Karpas-422 (cell line): ENCODE results near the gene NKAIN2. TPM values are rescaled to one million over a fixed set of nuclear protein-coding genes. Genes with fewer than 3 reads are reported as not detected.
"Not testable (repeated sequence)": the region's sequence is repeated elsewhere in the genome, so short reads cannot be mapped to it uniquely, and the experiment has no call there.

ENCODE experiments used
- DNase-seq: peaks from one replicate; pipeline ENCODE4 v3.0.0-alpha.2; 2015
- H2AFZ ChIP-seq: fragments of 200-600 bp; sonication (generic); 2 replicates; pipeline ENCODE4 v1.6.1; 2014; ENCODE audit warnings: antibody characterized with exemption, low read length, mixed read lengths
- H3K27ac ChIP-seq: fragments of 200-600 bp; sonication (generic); 2 replicates; pipeline ENCODE4 v1.5.1; 2014; ENCODE audit warnings: mild to moderate bottlenecking, low read length, moderate library complexity
- H3K27me3 ChIP-seq: fragments of 200-600 bp; sonication (generic); 2 replicates; pipeline ENCODE4 v1.6.1; 2014; ENCODE audit warnings: low read length, mixed read lengths
- H3K36me3 ChIP-seq: fragments of 200-600 bp; sonication (generic); 2 replicates; pipeline ENCODE4 v1.6.1; 2014; ENCODE audit warnings: low read length, mixed read lengths; ENCODE audit not compliant: insufficient read depth
- H3K4me1 ChIP-seq: fragments of 200-600 bp; sonication (generic); 2 replicates; pipeline ENCODE4 v1.6.1; 2014; ENCODE audit warnings: mild to moderate bottlenecking, low read length, mixed read lengths
- H3K4me2 ChIP-seq: fragments of 200-600 bp; sonication (generic); 2 replicates; pipeline ENCODE4 v1.6.1; 2014; ENCODE audit warnings: low read length, low read depth, mild to moderate bottlenecking; ENCODE audit not compliant: poor library complexity, severe bottlenecking
- H3K4me3 ChIP-seq: fragments of 200-600 bp; sonication (generic); 2 replicates; pipeline ENCODE4 v1.5.1; 2014; ENCODE audit warnings: mild to moderate bottlenecking, antibody characterized with exemption, low read length, mixed read lengths
- H3K79me2 ChIP-seq: fragments of 200-600 bp; sonication (generic); 2 replicates; pipeline ENCODE4 v1.6.1; 2014; ENCODE audit warnings: mild to moderate bottlenecking, low read length, mixed read lengths
- H3K9ac ChIP-seq: fragments of 200-600 bp; sonication (generic); 2 replicates; pipeline ENCODE4 v1.6.0; 2014; ENCODE audit warnings: low read length
- H3K9me2 ChIP-seq: fragments of 200-600 bp; sonication (generic), shearing (Covaris generic); replicated peaks from 2 replicates; pipeline ENCODE4 v1.6.0; 2014; ENCODE audit warnings: mild to moderate bottlenecking, low read length, moderate library complexity; ENCODE audit not compliant: insufficient read depth
- H3K9me3 ChIP-seq: fragments of 300-700, 200-600 bp; sonication (generic); 2 replicates; pipeline ENCODE4 v1.6.1; 2014; ENCODE audit warnings: low read length, mixed read lengths
- H4K20me1 ChIP-seq: fragments of 200-600 bp; sonication (generic); 2 replicates; pipeline ENCODE4 v1.6.1; 2014; ENCODE audit warnings: mild to moderate bottlenecking, antibody characterized with exemption, low read length, low read depth; ENCODE audit not compliant: insufficient read depth
- total RNA-seq: library from RNA; depleted of rRNA; stranded (reverse); fragments of >200 nt; shearing (Covaris generic); gene quantifications from 2 replicates; pipeline ENCODE4 v1.2.3, GENCODE V29; 2014; ENCODE audit warnings: low replicate concordance

NKAIN2 gene
- total RNA-seq, 1 experiment from 2014 or later = not detected

- H3K36me3 ChIP-seq, H3K4me3 ChIP-seq, H3K9me3 ChIP-seq, DNase-seq, H3K27ac ChIP-seq, H2AFZ ChIP-seq, H3K9ac ChIP-seq, H3K27me3 ChIP-seq, H3K79me2 ChIP-seq, H3K4me2 ChIP-seq, H4K20me1 ChIP-seq, H3K4me1 ChIP-seq, H3K9me2 ChIP-seq: not testable (repeated sequence)
These were observed 908.9 kb downstream of the NKAIN2 start for GRCh38 chr6:124712532-124712931.

- Histone ChIP-seq H3K79me2 (no peaks in the 10 kb centered on the region), H3K4me2 (no peak overlapping the region), H4K20me1 (no peaks in the 10 kb centered on the region), H3K9me2 (no peaks in the 10 kb centered on the region; the same call in 1 of the 2 replicates), H3K27ac (no peak overlapping the region), H3K36me3 (no peaks in the 10 kb centered on the region), H2AFZ (no peak overlapping the region), H3K4me3 (no peak overlapping the region), H3K9ac (no peak overlapping the region), H3K27me3 (no peaks in the 10 kb centered on the region), H3K4me1 (no peaks in the 10 kb centered on the region), H3K9me3 (peaks cover 11% of the 10 kb centered on the region; the same call in 1 of the 2 replicates)
- DNase-seq = no peak
These were observed 911.1 kb downstream of the NKAIN2 start for GRCh38 chr6:124714728-124715127.

GRCh38 chr6:124719913-124720312 is 916.2 kb downstream of the NKAIN2 start:
- no peak overlapping the region for H2AFZ ChIP-seq
- no peaks in the 10 kb centered on the region for H3K36me3 ChIP-seq
- H3K9me3 ChIP-seq = peaks cover 16% of the 10 kb centered on the region
- H4K20me1 ChIP-seq = no peaks in the 10 kb centered on the region
- no peaks in the 10 kb centered on the region for H3K9me2 ChIP-seq
- no peaks in the 10 kb centered on the region for H3K79me2 ChIP-seq
- no peak overlapping the region for H3K9ac ChIP-seq
- no peak overlapping the region for H3K4me2 ChIP-seq
- H3K4me1 ChIP-seq = no peaks in the 10 kb centered on the region
- H3K27me3 ChIP-seq = no peaks in the 10 kb centered on the region
- no peak for DNase-seq
- no peak overlapping the region for H3K27ac ChIP-seq
- H3K4me3 ChIP-seq = no peak overlapping the region

- Histone ChIP-seq H3K79me2 (no peaks in the 10 kb centered on the region), H2AFZ (no peak overlapping the region), H4K20me1 (no peaks in the 10 kb centered on the region), H3K36me3 (no peaks in the 10 kb centered on the region), H3K9me2 (no peaks in the 10 kb centered on the region), H3K9me3 (peaks cover 16% of the 10 kb centered on the region), H3K4me1 (no peaks in the 10 kb centered on the region), H3K4me2 (no peak overlapping the region), H3K4me3 (no peak overlapping the region), H3K9ac (no peak overlapping the region), H3K27me3 (no peaks in the 10 kb centered on the region), H3K27ac (no peak overlapping the region)
- DNase-seq = no peak
These were observed 917.7 kb downstream of the NKAIN2 start for GRCh38 chr6:124721331-124721730.

GRCh38 chr6:124722141-124722878 is 918.6 kb downstream of the NKAIN2 start:
- no peak for DNase-seq
- no peaks in the 10 kb centered on the region for H4K20me1 ChIP-seq
- no peak overlapping the region for H3K9ac ChIP-seq
- H3K4me1 ChIP-seq = no peaks in the 10 kb centered on the region
- peaks cover 16% of the 10 kb centered on the region for H3K9me3 ChIP-seq
- H3K4me3 ChIP-seq = no peak overlapping the region
- H3K36me3 ChIP-seq = no peaks in the 10 kb centered on the region
- H3K79me2 ChIP-seq = no peaks in the 10 kb centered on the region
- H3K27ac ChIP-seq = no peak overlapping the region
- H3K27me3 ChIP-seq = no peaks in the 10 kb centered on the region
- no peak overlapping the region for H2AFZ ChIP-seq
- no peaks in the 10 kb centered on the region for H3K9me2 ChIP-seq
- no peak overlapping the region for H3K4me2 ChIP-seq

- no peaks in the 10 kb centered on the region for H3K36me3 ChIP-seq
These were observed 920.0 kb downstream of the NKAIN2 start for GRCh38 chr6:124723671-124724070.

GRCh38 chr6:124737804-124738203 is 934.1 kb downstream of the NKAIN2 start:
- not testable (repeated sequence) for H2AFZ ChIP-seq, DNase-seq, H3K27me3 ChIP-seq, H3K36me3 ChIP-seq, H3K4me2 ChIP-seq, H3K9ac ChIP-seq, H4K20me1 ChIP-seq, H3K4me3 ChIP-seq, H3K9me2 ChIP-seq, H3K79me2 ChIP-seq, H3K4me1 ChIP-seq, H3K27ac ChIP-seq, H3K9me3 ChIP-seq

More at GRCh38 chr6:124723671-124724070, 920.0 kb downstream of the NKAIN2 start:
- no peak overlapping the region for H2AFZ ChIP-seq
- H3K9ac ChIP-seq = no peak overlapping the region
- no peak overlapping the region for H3K4me2 ChIP-seq
- H3K4me1 ChIP-seq = no peaks in the 10 kb centered on the region
- H3K4me3 ChIP-seq = no peak overlapping the region
- H3K9me3 ChIP-seq = peaks cover 16% of the 10 kb centered on the region
- no peaks in the 10 kb centered on the region for H4K20me1 ChIP-seq
- no peak overlapping the region for H3K27ac ChIP-seq
- no peak for DNase-seq
- H3K27me3 ChIP-seq = no peaks in the 10 kb centered on the region
- H3K79me2 ChIP-seq = no peaks in the 10 kb centered on the region
- no peaks in the 10 kb centered on the region for H3K9me2 ChIP-seq

GRCh38 chr6:124738482-124738881 is 934.8 kb downstream of the NKAIN2 start:
- Histone ChIP-seq H3K27me3 (no peaks in the 10 kb centered on the region), H3K4me1 (no peaks in the 10 kb centered on the region), H3K9me3 (peaks cover 4% of the 10 kb centered on the region), H3K9me2 (no peaks in the 10 kb centered on the region), H2AFZ (no peak overlapping the region), H4K20me1 (no peaks in the 10 kb centered on the region), H3K4me3 (no peak overlapping the region), H3K9ac (no peak overlapping the region), H3K27ac (no peak overlapping the region), H3K4me2 (no peak overlapping the region), H3K79me2 (no peaks in the 10 kb centered on the region), H3K36me3 (no peaks in the 10 kb centered on the region)
- DNase-seq = no peak
